Measurements from ENCODE around the gene TTR.

Gene TTR

GRCh38 chr18:31565345-31565744 lies 26.3 kb upstream of the TTR start:
- Histone ChIP-seq H3K4me3 (ENCODE audit: low read length) (no peak overlapping the region), H3K4me1 (ENCODE audit: control insufficient read depth, low read depth, low read length) (no peaks in the 10 kb centered on the region), H3K9ac (ENCODE audit: low read length) (no peak overlapping the region), H3K36me3 (ENCODE audit: control insufficient read depth, low read depth, low read length) (no peaks in the 10 kb centered on the region), H3K27ac (ENCODE audit: low read length) (no peak overlapping the region), H3K27me3 (ENCODE audit: control insufficient read depth, insufficient read depth, low read length) (no peaks in the 10 kb centered on the region), H3K9me3 (ENCODE audit: control insufficient read depth, low read depth, low read length) (no peaks in the 10 kb centered on the region)

GRCh38 chr18:31565782-31566512 lies 25.7 kb upstream of the TTR start:
- Histone ChIP-seq H3K9ac (ENCODE audit: low read length) (no peak overlapping the region), H3K27me3 (ENCODE audit: control insufficient read depth, insufficient read depth, low read length) (no peaks in the 10 kb centered on the region), H3K4me1 (ENCODE audit: control insufficient read depth, low read depth, low read length) (no peaks in the 10 kb centered on the region), H3K27ac (ENCODE audit: low read length) (no peak overlapping the region), H3K36me3 (ENCODE audit: control insufficient read depth, low read depth, low read length) (no peaks in the 10 kb centered on the region), H3K4me3 (ENCODE audit: low read length) (no peak overlapping the region), H3K9me3 (ENCODE audit: control insufficient read depth, low read depth, low read length) (no peaks in the 10 kb centered on the region)

GRCh38 chr18:31566576-31567306 lies 24.9 kb upstream of the TTR start:
- Histone ChIP-seq H3K9me3 (ENCODE audit: control insufficient read depth, low read depth, low read length) (no peaks in the 10 kb centered on the region), H3K4me1 (ENCODE audit: control insufficient read depth, low read depth, low read length) (no peaks in the 10 kb centered on the region), H3K36me3 (ENCODE audit: control insufficient read depth, low read depth, low read length) (no peaks in the 10 kb centered on the region), H3K4me3 (ENCODE audit: low read length) (no peak overlapping the region), H3K27me3 (ENCODE audit: control insufficient read depth, insufficient read depth, low read length) (no peaks in the 10 kb centered on the region), H3K27ac (ENCODE audit: low read length) (no peak overlapping the region), H3K9ac (ENCODE audit: low read length) (no peak overlapping the region)

GRCh38 chr18:31572368-31572767 lies 19.3 kb upstream of the TTR start:
- Histone ChIP-seq H3K4me1 (ENCODE audit: control insufficient read depth, low read depth, low read length) (no peaks in the 10 kb centered on the region), H3K36me3 (ENCODE audit: control insufficient read depth, low read depth, low read length) (no peaks in the 10 kb centered on the region), H3K27ac (ENCODE audit: low read length) (no peak overlapping the region), H3K4me3 (ENCODE audit: low read length) (no peak overlapping the region), H3K27me3 (ENCODE audit: control insufficient read depth, insufficient read depth, low read length) (no peaks in the 10 kb centered on the region), H3K9me3 (ENCODE audit: control insufficient read depth, low read depth, low read length) (no peaks in the 10 kb centered on the region), H3K9ac (ENCODE audit: low read length) (no peak overlapping the region)

- no peaks in the 10 kb centered on the region for H3K4me1 ChIP-seq (ENCODE audit: control insufficient read depth, low read depth, low read length)
- H3K4me3 ChIP-seq (ENCODE audit: low read length) = no peak overlapping the region
- H3K9ac ChIP-seq (ENCODE audit: low read length) = no peak overlapping the region
- no peaks in the 10 kb centered on the region for H3K36me3 ChIP-seq (ENCODE audit: control insufficient read depth, low read depth, low read length)
- H3K27ac ChIP-seq (ENCODE audit: low read length) = no peak overlapping the region
- H3K27me3 ChIP-seq (ENCODE audit: control insufficient read depth, insufficient read depth, low read length) = no peaks in the 10 kb centered on the region
- no peaks in the 10 kb centered on the region for H3K9me3 ChIP-seq (ENCODE audit: control insufficient read depth, low read depth, low read length)
Measured at GRCh38 chr18:31573051-31573450, 18.6 kb upstream of the TTR start.

- no peak overlapping the region for H3K4me3 ChIP-seq (ENCODE audit: low read length)
- H3K36me3 ChIP-seq (ENCODE audit: control insufficient read depth, low read depth, low read length) = no peaks in the 10 kb centered on the region
- no peak overlapping the region for H3K27ac ChIP-seq (ENCODE audit: low read length)
- no peaks in the 10 kb centered on the region for H3K4me1 ChIP-seq (ENCODE audit: control insufficient read depth, low read depth, low read length)
- H3K9ac ChIP-seq (ENCODE audit: low read length) = no peak overlapping the region
- H3K9me3 ChIP-seq (ENCODE audit: control insufficient read depth, low read depth, low read length) = no peaks in the 10 kb centered on the region
- H3K27me3 ChIP-seq (ENCODE audit: control insufficient read depth, insufficient read depth, low read length) = no peaks in the 10 kb centered on the region
Measured at GRCh38 chr18:31574359-31574758, 17.3 kb upstream of the TTR start.

GRCh38 chr18:31575515-31576257 lies 16.0 kb upstream of the TTR start:
- Histone ChIP-seq H3K4me1 (ENCODE audit: control insufficient read depth, low read depth, low read length) (no peaks in the 10 kb centered on the region), H3K36me3 (ENCODE audit: control insufficient read depth, low read depth, low read length) (no peaks in the 10 kb centered on the region), H3K27me3 (ENCODE audit: control insufficient read depth, insufficient read depth, low read length) (no peaks in the 10 kb centered on the region)

GRCh38 chr18:31576670-31577069 lies 15.0 kb upstream of the TTR start:
- H3K36me3 ChIP-seq (ENCODE audit: control insufficient read depth, low read depth, low read length) = no peaks in the 10 kb centered on the region
- H3K4me3 ChIP-seq (ENCODE audit: low read length) = no peak overlapping the region
- H3K27me3 ChIP-seq (ENCODE audit: control insufficient read depth, insufficient read depth, low read length) = no peaks in the 10 kb centered on the region
- no peak overlapping the region for H3K27ac ChIP-seq (ENCODE audit: low read length)
- no peak overlapping the region for H3K9ac ChIP-seq (ENCODE audit: low read length)
- H3K4me1 ChIP-seq (ENCODE audit: control insufficient read depth, low read depth, low read length) = no peaks in the 10 kb centered on the region
- H3K9me3 ChIP-seq (ENCODE audit: control insufficient read depth, low read depth, low read length) = no peaks in the 10 kb centered on the region

More at GRCh38 chr18:31575515-31576257, 16.0 kb upstream of the TTR start:
- Histone ChIP-seq H3K9ac (ENCODE audit: low read length) (no peak overlapping the region), H3K4me3 (ENCODE audit: low read length) (no peak overlapping the region), H3K9me3 (ENCODE audit: control insufficient read depth, low read depth, low read length) (no peaks in the 10 kb centered on the region), H3K27ac (ENCODE audit: low read length) (no peak overlapping the region)

GRCh38 chr18:31577195-31577594 lies 14.5 kb upstream of the TTR start:
- Histone ChIP-seq H3K27me3 (ENCODE audit: control insufficient read depth, insufficient read depth, low read length) (no peaks in the 10 kb centered on the region), H3K36me3 (ENCODE audit: control insufficient read depth, low read depth, low read length) (no peaks in the 10 kb centered on the region), H3K4me3 (ENCODE audit: low read length) (no peak overlapping the region), H3K4me1 (ENCODE audit: control insufficient read depth, low read depth, low read length) (no peaks in the 10 kb centered on the region), H3K9ac (ENCODE audit: low read length) (no peak overlapping the region), H3K27ac (ENCODE audit: low read length) (no peak overlapping the region), H3K9me3 (ENCODE audit: control insufficient read depth, low read depth, low read length) (no peaks in the 10 kb centered on the region)

GRCh38 chr18:31578126-31578525 lies 13.6 kb upstream of the TTR start:
- H3K36me3 ChIP-seq (ENCODE audit: control insufficient read depth, low read depth, low read length) = no peaks in the 10 kb centered on the region
- no peaks in the 10 kb centered on the region for H3K27me3 ChIP-seq (ENCODE audit: control insufficient read depth, insufficient read depth, low read length)
- H3K9ac ChIP-seq (ENCODE audit: low read length) = no peak overlapping the region
- no peak overlapping the region for H3K4me3 ChIP-seq (ENCODE audit: low read length)
- H3K4me1 ChIP-seq (ENCODE audit: control insufficient read depth, low read depth, low read length) = no peaks in the 10 kb centered on the region
- no peak overlapping the region for H3K27ac ChIP-seq (ENCODE audit: low read length)
- H3K9me3 ChIP-seq (ENCODE audit: control insufficient read depth, low read depth, low read length) = no peaks in the 10 kb centered on the region

GRCh38 chr18:31579375-31579774 lies 12.3 kb upstream of the TTR start:
- H3K36me3 ChIP-seq (ENCODE audit: control insufficient read depth, low read depth, low read length) = no peaks in the 10 kb centered on the region
- H3K4me1 ChIP-seq (ENCODE audit: control insufficient read depth, low read depth, low read length) = no peaks in the 10 kb centered on the region
- no peak overlapping the region for H3K27ac ChIP-seq (ENCODE audit: low read length)
- no peaks in the 10 kb centered on the region for H3K27me3 ChIP-seq (ENCODE audit: control insufficient read depth, insufficient read depth, low read length)
- no peak overlapping the region for H3K9ac ChIP-seq (ENCODE audit: low read length)
- H3K9me3 ChIP-seq (ENCODE audit: control insufficient read depth, low read depth, low read length) = no peaks in the 10 kb centered on the region
- H3K4me3 ChIP-seq (ENCODE audit: low read length) = no peak overlapping the region
